Smooth muscle cell of the brain vasculature (primary cell): ENCODE data around the gene ESR2.
"Not testable (repeated sequence)": the region's sequence is repeated elsewhere in the genome, so short reads cannot be mapped to it uniquely, and the experiment has no call there.

ENCODE experiments used
- DNase-seq: peaks from one replicate; pipeline ENCODE4 v3.0.0-alpha.2; 2012; ENCODE audit warnings: low read depth, low spot score

ESR2 gene

GRCh38 chr14:64221391-64222003 lies 72.7 kb downstream of the ESR2 start:
- DNase-seq: no peak

DNA sequence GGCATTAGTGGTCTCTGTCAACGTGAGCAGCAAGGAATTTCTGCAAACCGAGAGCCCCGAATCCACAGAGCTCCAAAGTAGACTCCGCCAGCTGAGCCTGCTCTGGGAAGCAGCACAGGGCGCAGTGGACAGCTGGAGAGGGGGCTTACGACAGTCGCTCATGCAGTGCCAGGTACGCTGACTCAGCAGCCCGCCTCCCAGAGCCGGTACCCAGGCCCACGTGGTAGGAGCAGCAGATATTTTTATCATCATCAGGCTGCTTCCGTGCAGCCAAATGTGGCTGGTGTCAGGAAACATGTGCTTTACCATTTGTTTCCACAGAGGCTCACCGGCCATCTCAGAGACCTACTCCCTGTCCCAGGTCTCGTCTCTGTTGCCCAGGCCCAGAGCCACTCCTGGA lies 73.7 kb downstream of the ESR2 start:
- no peak for DNase-seq

GRCh38 chr14:64220056-64220455 lies 74.1 kb downstream of the ESR2 start:
- no peak for DNase-seq

DNA sequence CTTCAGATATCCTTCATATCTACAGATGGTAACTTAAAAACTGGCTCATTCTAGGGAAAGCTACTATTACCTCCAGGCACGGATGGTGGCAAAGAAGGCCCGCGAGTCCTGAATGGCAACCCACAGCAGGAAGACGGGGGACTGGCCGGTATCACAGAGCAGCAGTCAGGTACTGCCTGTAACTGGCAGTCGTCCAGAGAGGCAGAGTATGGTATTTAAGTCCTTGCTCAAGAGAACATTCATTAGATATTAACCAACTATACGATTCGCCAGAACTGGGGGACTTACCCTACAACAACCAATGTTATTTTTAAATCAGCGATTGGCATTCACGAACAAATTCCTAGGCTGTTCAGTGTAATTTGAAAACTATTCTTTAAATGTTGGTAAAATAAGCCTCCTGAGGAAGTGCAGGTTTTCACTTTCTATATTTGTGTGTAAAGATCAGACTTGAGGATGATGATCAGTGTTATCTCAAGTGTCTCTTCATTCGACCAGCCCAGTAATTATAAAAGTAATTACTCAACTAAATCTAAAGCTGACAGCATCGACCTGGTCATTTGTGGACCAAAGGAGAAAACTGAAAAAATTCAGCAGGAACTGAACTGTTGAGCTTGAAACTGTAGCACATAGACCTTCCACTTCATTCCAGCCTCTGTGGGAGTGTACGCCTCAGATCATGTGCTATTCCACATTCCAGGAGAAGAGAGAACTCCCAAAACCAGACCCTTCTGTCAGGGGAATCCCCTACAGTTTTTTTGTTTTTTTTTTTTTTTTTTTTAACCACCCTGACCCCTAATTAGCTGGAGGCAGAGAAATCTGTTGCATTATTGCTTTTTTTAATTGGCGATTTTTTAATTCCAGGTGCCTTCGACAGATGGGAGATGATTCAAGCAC lies 75.6 kb downstream of the ESR2 start:
- no peak for DNase-seq

GRCh38 chr14:64217834-64218233 lies 76.3 kb downstream of the ESR2 start:
- DNase-seq: no peak

GRCh38 chr14:64217308-64217707 lies 76.9 kb downstream of the ESR2 start:
- DNase-seq: no peak

DNA sequence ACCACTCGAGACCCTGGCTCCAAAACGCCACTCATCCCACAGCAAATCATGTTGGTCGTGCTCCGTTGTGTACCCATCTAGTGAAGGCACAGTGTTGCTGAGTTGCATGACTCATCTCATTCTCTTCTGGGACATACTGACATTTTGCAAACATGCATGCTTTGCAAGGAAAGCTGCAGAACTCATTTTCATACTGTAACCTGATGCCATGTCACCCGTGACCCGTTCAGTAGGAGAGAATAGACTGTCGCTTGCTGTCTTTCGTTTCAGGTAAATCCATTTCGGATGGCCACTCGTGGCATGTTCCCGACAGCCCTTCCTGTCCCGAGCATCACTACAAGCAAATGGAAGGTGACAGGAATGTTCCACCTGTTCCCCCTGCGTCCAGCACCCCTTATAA lies 78.2 kb downstream of the ESR2 start:
- DNase-seq: no peak

- DNase-seq: no peak
These were observed 78.9 kb downstream of the ESR2 start for GRCh38 chr14:64215274-64215673.

GRCh38 chr14:64213853-64214570 lies 80.2 kb downstream of the ESR2 start:
- DNase-seq: no peak

DNA sequence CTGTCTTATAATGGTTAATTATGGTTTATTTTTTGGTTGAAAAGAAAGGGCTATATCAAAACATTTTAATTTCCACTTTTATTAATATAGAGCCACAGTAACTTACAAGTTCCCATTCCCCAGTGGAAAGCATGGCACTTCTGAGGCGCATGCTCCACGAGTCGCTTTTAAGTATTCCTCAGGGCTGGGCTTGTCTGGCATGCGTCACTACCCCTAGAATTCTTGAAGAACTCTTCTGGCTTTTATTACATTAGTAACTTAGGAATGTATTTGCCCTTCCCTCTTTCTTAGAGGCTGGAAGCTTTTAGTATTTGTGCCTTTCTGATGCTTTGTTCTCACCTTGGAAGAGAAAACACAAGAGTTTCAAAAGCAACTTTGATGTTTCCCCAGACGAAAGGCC lies 81.1 kb downstream of the ESR2 start:
- DNase-seq: no peak

- no peak for DNase-seq
These were observed 81.5 kb downstream of the ESR2 start for GRCh38 chr14:64212666-64213065.

- not testable (repeated sequence) for DNase-seq
These were observed 83.3 kb downstream of the ESR2 start for GRCh38 chr14:64210912-64211311.

DNA sequence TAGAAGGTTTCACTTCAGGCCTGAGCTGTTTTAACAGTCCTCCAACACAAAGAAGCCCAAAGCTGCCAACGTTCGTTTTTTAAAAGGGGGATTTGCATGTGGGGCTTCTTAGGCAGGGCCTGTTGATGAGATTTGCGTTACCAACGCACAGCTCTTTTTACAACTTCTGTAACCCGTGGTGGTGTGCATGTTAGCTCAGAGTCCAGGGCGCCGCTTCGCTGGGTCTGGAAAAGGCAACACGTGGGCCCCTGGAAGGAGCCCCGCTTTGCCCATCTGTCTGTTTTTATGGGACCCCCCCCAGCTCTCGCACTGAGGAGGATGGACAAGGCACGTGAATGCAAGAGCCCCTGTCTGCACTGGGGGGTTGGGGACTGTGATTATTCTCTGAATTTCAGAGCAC lies 84.0 kb downstream of the ESR2 start:
- DNase-seq: no peak

GRCh38 chr14:64209444-64210131 lies 84.6 kb downstream of the ESR2 start:
- no peak for DNase-seq

GRCh38 chr14:64208981-64209380 lies 85.2 kb downstream of the ESR2 start:
- no peak for DNase-seq

DNA sequence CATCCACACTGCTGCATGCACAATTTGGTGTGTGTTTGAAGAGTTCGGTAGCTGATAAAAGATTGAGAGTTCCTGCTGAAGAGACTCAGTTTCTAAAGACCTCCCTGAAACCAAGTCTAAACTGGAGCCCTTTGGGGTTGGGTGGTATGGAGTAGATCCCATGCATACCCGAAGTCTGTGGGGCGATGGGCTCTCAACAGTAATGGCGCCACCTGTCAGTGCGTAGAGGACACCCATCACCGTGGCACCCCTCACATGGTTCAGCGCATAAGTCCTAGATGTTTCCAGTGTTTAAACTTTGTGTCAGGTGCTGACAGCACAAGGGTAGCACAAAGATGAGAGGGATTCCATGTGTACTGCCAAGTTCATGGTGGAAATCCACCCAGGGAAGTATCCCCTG lies 85.9 kb downstream of the ESR2 start:
- no peak for DNase-seq

DNA sequence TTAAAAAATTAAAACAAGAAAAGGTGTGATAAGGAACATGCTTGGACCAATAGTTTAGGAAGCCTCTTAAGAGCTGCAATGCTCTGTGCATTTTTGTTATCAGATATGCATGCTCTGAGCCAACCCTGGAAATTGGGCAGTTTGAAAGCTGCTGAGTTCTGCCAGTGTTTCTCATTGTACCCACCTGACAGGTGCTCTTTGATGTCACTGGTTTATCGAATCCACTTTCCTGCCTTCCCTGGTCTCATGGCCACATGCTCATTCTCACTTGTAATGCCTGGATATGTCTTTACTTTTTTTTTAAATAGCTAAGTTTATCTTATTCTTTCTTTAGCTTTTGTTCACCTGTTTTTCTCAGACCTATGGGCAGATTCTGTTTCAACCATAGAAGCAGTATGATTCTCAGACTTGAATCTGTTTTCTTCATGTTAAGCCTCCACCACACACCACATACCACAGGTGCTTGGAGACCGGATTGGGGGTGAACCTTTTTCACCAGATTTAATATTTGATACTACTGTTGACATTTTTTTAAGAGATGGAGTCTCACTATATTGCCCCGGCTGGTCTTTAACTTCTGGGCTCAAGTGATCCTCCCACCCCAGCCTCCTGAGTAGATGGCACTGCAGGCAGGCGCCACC lies 90.7 kb downstream of the ESR2 start:
- DNase-seq: no peak

GRCh38 chr14:64202716-64203115 lies 91.5 kb downstream of the ESR2 start:
- DNase-seq: no peak

DNA sequence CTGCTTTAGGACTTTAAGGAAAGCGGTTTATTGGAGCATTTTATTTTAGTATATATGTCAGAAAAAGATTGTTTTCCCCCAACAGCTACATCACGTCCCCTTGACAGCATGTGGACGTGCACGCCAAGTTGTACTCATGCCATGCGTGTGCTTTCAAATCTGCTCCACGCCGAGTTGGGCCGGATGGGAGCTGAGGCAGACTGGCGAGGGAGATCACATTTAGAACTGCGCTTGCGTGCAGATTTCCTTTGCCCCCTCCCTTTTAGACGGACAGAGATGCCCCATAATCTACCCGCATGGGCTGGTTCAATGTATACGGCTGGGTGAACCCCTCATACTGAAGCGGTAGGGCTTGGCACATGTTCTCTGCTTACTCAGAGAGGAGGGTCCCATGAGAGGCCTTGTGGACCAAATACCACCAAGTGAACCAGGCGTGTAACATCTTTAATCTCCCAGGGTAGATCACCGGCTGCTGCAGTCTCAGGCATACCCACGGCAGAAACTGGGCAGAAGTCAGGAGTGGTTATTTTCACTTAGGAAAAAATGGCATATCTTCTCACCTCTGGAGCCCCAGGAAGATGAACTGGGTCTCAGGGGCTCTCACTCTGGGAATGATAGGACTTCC lies 92.1 kb downstream of the ESR2 start:
- no peak for DNase-seq

- no peak for DNase-seq
These were observed 92.9 kb downstream of the ESR2 start for GRCh38 chr14:64201296-64201695.

- DNase-seq: no peak
These were observed 94.0 kb downstream of the ESR2 start for GRCh38 chr14:64200170-64200569.
